ENCODE results near the gene ATP2A3.

Gene ATP2A3

DNA sequence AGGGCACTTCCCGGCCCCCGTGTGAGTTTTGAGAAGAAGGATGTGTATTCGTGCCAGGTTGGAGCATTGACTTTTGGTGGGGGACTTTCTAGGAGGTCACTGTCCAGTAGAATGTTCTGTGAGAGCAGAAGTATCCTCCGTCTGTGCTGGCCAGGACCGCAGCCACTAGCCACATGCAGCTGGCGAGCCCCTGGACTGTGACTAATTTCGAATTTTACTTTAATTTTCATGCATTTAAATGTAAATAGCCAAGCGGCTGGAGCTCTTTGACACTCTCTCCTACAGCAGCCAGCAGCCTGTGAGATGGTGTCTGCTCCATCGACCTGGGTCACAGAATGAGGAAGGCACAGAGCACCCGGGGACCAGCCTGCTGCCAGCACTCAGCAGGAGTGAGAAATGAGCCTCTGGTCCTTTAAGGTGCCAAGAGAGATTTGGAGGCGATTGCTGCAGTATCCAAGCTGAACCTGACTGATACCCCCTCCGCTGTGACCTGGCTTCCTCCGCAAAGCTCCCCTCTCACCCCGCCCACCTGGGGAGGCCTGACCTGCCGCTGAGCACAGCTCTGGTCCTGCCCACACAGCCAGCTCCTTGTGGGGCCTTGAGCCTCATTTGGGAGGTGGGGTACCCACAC is 7.8 kb downstream of the ATP2A3 start:
- no peaks in the 10 kb centered on the region for H3K9me3 ChIP-seq (ENCODE audit: control insufficient read depth, low read length)
- H3K4me3 ChIP-seq (ENCODE audit: insufficient read depth, low read depth, low read length, poor library complexity, severe bottlenecking): no peak overlapping the region
- H3K36me3 ChIP-seq (ENCODE audit: control insufficient read depth, insufficient read depth, low read length): peaks cover 52% of the 10 kb centered on the region
- H3K27me3 ChIP-seq (replicated peaks; ENCODE audit: control insufficient read depth, insufficient read depth, low read length, poor library complexity, severe bottlenecking): no peaks in the 10 kb centered on the region
- no peak overlapping the region for H3K27ac ChIP-seq (ENCODE audit: insufficient read depth, low read length, poor library complexity, severe bottlenecking)
- DNase-seq: no peak
- H3K4me1 ChIP-seq (ENCODE audit: control insufficient read depth, insufficient read depth, low read length, poor library complexity, severe bottlenecking): peaks cover 23% of the 10 kb centered on the region

DNA sequence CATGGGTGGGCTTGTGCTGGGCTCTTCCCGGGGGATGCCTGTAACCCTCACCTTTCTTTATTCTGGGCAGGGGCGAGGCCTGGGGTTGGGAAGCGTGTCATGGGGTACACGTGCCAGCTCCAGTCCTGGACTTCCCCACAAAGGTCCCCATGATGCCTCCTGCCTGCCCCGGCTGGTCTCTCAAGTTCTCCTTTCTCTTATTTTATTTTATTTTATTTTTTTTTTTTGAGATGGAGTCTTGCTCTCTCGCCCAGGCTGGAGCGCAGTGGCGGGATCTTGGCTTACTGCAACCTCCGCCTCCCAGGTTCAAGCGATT is 8.6 kb downstream of the ATP2A3 start:
- Histone ChIP-seq H3K36me3 (ENCODE audit: control insufficient read depth, insufficient read depth, low read length) (peaks cover 55% of the 10 kb centered on the region), H3K4me1 (ENCODE audit: control insufficient read depth, insufficient read depth, low read length, poor library complexity, severe bottlenecking) (peaks cover 15% of the 10 kb centered on the region), H3K27me3 (replicated peaks; ENCODE audit: control insufficient read depth, insufficient read depth, low read length, poor library complexity, severe bottlenecking) (no peaks in the 10 kb centered on the region), H3K27ac (ENCODE audit: insufficient read depth, low read length, poor library complexity, severe bottlenecking) (no peak overlapping the region), H3K4me3 (ENCODE audit: insufficient read depth, low read depth, low read length, poor library complexity, severe bottlenecking) (no peak overlapping the region), H3K9me3 (ENCODE audit: control insufficient read depth, low read length) (no peaks in the 10 kb centered on the region)
- DNase-seq: no peak

DNA sequence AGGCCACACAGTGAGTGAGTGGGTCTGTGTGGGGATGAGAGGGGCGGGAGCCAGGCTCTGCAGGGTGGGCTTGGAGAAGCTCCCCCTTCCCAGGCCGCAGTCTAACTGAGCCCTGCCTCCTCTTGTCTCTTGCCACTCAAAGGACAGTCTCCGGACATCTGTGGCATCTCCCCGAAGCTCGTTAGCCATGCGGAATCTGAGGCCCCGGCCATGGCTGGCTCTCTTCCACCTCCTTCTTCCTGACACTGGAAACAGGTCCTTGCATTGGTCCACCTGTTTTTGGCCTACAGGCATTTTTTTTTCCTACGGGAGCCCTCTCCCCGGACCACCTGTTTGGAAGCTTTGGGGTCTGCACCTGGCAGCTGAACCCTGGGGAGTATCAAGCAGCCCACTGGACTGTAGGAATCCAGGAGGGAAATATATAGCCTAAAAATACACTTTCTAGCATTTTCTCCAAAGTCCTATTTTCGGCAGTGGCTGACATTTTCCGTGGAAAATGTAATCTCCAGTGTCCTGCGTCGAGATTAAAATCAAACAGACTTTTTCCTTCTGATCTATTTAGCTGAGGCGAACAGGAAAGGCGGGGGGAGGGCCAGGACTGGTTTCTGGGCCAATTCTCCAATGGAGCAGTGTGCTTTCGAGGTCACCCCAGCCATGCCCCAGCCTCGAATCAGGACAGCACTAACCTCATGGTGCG is 9.1 kb downstream of the ATP2A3 start:
- peaks cover 59% of the 10 kb centered on the region for H3K36me3 ChIP-seq (ENCODE audit: control insufficient read depth, insufficient read depth, low read length)
- H3K4me3 ChIP-seq (ENCODE audit: insufficient read depth, low read depth, low read length, poor library complexity, severe bottlenecking): no peak overlapping the region

DNA sequence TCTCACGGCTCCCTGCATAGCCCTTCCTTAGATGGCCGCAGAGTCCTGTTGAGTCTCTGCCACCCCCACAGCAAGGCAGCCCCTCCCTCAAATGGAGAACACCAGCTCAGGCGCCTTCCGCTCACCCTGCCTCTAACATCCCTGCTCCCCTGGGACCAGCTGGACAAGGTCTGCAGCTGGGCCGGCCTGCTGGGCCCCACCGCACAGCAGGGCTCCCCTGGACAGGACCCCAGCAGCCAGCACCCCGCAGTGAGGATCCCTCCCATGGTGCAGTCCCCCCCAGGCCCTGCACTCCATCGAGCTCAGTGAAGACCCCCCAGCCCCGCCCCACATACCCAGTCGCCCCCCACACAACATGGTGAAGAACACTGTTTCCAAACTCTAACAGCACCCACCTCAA is 10.2 kb downstream of the ATP2A3 start:
- Histone ChIP-seq H3K9me3 (ENCODE audit: control insufficient read depth, low read length) (no peaks in the 10 kb centered on the region), H3K4me1 (ENCODE audit: control insufficient read depth, insufficient read depth, low read length, poor library complexity, severe bottlenecking) (peaks cover 2% of the 10 kb centered on the region), H3K27me3 (replicated peaks; ENCODE audit: control insufficient read depth, insufficient read depth, low read length, poor library complexity, severe bottlenecking) (no peaks in the 10 kb centered on the region), H3K27ac (ENCODE audit: insufficient read depth, low read length, poor library complexity, severe bottlenecking) (no peak overlapping the region), H3K36me3 (ENCODE audit: control insufficient read depth, insufficient read depth, low read length) (peaks cover 63% of the 10 kb centered on the region), H3K4me3 (ENCODE audit: insufficient read depth, low read depth, low read length, poor library complexity, severe bottlenecking) (no peak overlapping the region)
- DNase-seq: no peak

More for the DNA sequence above, 9.1 kb downstream of the ATP2A3 start:
- Histone ChIP-seq H3K4me1 (ENCODE audit: control insufficient read depth, insufficient read depth, low read length, poor library complexity, severe bottlenecking) (peaks cover 11% of the 10 kb centered on the region), H3K27me3 (replicated peaks; ENCODE audit: control insufficient read depth, insufficient read depth, low read length, poor library complexity, severe bottlenecking) (no peaks in the 10 kb centered on the region), H3K9me3 (ENCODE audit: control insufficient read depth, low read length) (no peaks in the 10 kb centered on the region), H3K27ac (ENCODE audit: insufficient read depth, low read length, poor library complexity, severe bottlenecking) (no peak overlapping the region)
- DNase-seq: no peak

DNA sequence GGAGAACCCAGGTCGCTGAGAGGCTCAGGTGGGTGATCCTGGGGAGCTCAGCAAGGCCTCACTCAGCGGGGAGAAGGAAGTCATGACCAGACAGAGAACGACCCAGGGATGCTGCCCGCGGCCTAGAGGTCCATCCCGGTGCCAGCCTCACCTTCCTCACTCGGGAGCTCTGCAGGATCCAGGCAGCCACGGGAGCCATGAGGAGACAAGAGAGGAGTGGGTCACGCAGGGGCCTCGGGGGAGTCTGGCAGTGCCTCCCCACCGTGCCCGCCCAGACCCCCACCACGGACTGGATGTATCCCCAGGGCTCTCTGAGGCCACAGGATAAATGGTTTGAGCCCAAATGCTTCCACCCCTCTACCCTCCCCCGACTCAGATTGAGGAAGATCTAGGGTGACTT is 10.7 kb downstream of the ATP2A3 start:
- Histone ChIP-seq H3K9me3 (ENCODE audit: control insufficient read depth, low read length) (no peaks in the 10 kb centered on the region), H3K36me3 (ENCODE audit: control insufficient read depth, insufficient read depth, low read length) (peaks cover 66% of the 10 kb centered on the region), H3K27ac (ENCODE audit: insufficient read depth, low read length, poor library complexity, severe bottlenecking) (no peak overlapping the region), H3K4me3 (ENCODE audit: insufficient read depth, low read depth, low read length, poor library complexity, severe bottlenecking) (no peak overlapping the region), H3K27me3 (replicated peaks; ENCODE audit: control insufficient read depth, insufficient read depth, low read length, poor library complexity, severe bottlenecking) (no peaks in the 10 kb centered on the region), H3K4me1 (ENCODE audit: control insufficient read depth, insufficient read depth, low read length, poor library complexity, severe bottlenecking) (no peaks in the 10 kb centered on the region)
- no peak for DNase-seq

DNA sequence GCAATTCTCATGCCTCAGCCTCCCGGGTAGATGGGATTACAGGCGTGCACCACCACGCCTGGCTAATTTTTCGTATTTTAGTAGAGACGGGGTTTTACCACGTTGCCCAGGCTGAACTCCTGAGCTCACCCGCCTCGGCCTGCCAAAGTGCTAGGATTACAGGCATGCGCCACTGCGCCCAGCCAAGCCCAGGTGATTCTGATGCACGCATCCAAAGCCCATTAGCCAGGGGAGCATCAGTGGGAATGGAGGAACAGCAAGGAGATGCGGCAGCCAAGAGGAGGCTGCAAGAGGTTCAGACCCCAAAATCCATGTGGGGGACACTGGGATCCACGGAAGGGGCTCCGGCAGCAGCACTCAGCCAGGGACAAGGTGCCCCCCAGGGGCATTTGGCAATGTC is 12.1 kb downstream of the ATP2A3 start:
- Histone ChIP-seq H3K27ac (ENCODE audit: insufficient read depth, low read length, poor library complexity, severe bottlenecking) (no peak overlapping the region), H3K36me3 (ENCODE audit: control insufficient read depth, insufficient read depth, low read length) (peaks cover 70% of the 10 kb centered on the region), H3K4me3 (ENCODE audit: insufficient read depth, low read depth, low read length, poor library complexity, severe bottlenecking) (no peak overlapping the region), H3K4me1 (ENCODE audit: control insufficient read depth, insufficient read depth, low read length, poor library complexity, severe bottlenecking) (no peaks in the 10 kb centered on the region), H3K9me3 (ENCODE audit: control insufficient read depth, low read length) (no peaks in the 10 kb centered on the region), H3K27me3 (replicated peaks; ENCODE audit: control insufficient read depth, insufficient read depth, low read length, poor library complexity, severe bottlenecking) (no peaks in the 10 kb centered on the region)
- DNase-seq: no peak

DNA sequence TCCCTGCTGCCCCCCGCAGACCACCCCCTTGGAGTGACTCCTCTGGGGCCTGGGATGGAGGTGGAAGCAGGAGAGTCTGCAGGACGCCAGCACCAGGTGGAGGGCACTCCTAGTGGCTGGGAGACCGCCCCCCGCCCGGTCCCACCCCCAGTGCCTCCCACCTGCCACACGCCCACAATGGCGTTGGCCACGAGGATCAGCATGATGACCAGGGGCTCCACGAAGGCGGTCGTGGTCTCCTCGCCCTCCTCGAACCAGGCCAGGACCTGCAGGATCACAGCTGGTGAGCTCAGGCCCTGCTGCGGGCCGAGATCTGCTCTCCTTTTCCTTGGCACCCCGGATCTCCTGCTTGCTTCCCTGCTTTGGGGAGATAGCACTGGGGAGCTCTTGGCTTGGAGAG is 12.8 kb downstream of the ATP2A3 start:
- no peak for DNase-seq
- H3K4me1 ChIP-seq (ENCODE audit: control insufficient read depth, insufficient read depth, low read length, poor library complexity, severe bottlenecking): no peaks in the 10 kb centered on the region
- no peak overlapping the region for H3K27ac ChIP-seq (ENCODE audit: insufficient read depth, low read length, poor library complexity, severe bottlenecking)
- no peaks in the 10 kb centered on the region for H3K9me3 ChIP-seq (ENCODE audit: control insufficient read depth, low read length)
- H3K27me3 ChIP-seq (replicated peaks; ENCODE audit: control insufficient read depth, insufficient read depth, low read length, poor library complexity, severe bottlenecking): no peaks in the 10 kb centered on the region
- H3K36me3 ChIP-seq (ENCODE audit: control insufficient read depth, insufficient read depth, low read length): peaks cover 71% of the 10 kb centered on the region
- H3K4me3 ChIP-seq (ENCODE audit: insufficient read depth, low read depth, low read length, poor library complexity, severe bottlenecking): no peak overlapping the region

DNA sequence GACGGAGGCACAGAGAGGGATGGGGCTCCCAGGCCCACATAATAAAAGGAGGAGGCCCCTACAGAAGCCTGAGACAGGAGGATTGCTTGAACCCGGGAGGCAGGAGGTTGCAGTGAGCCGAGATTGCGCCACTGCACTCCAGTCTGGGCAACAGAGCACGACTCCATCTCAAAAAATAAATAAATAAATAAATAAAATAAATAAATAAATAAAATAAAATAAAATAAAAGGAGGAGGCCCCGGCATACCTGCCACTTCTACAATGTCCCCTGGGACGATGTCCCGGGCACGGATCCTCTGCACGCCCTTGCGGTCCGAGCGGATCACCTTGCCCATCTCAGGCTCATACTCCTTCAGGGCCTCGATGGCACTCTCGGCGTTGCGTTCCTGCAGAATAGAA is 13.2 kb downstream of the ATP2A3 start:
- Histone ChIP-seq H3K4me1 (ENCODE audit: control insufficient read depth, insufficient read depth, low read length, poor library complexity, severe bottlenecking) (no peaks in the 10 kb centered on the region), H3K9me3 (ENCODE audit: control insufficient read depth, low read length) (no peaks in the 10 kb centered on the region), H3K36me3 (ENCODE audit: control insufficient read depth, insufficient read depth, low read length) (peaks cover 69% of the 10 kb centered on the region), H3K4me3 (ENCODE audit: insufficient read depth, low read depth, low read length, poor library complexity, severe bottlenecking) (no peak overlapping the region), H3K27ac (ENCODE audit: insufficient read depth, low read length, poor library complexity, severe bottlenecking) (no peak overlapping the region), H3K27me3 (replicated peaks; ENCODE audit: control insufficient read depth, insufficient read depth, low read length, poor library complexity, severe bottlenecking) (no peaks in the 10 kb centered on the region)
- DNase-seq: no peak

DNA sequence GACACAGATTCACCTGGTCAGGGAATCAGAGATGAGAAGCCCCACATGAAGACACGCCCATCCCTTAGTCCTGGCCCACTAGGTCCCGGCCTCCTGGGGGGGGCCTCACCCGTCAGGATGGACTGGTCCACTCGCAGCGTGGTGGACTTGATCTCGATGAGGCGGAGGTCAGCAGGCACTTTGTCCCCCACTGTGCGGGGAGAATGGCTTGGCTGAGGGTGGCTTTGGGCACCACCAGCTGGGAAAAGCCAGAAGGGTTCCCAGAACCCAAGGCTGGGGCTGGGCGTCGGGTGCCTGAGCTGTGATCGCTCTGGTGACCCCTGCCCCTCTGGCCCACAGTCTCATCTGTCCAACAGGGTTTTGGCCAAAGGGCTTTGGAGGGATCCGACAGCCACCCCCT is 13.7 kb downstream of the ATP2A3 start:
- DNase-seq: no peak
- no peak overlapping the region for H3K4me3 ChIP-seq (ENCODE audit: insufficient read depth, low read depth, low read length, poor library complexity, severe bottlenecking)
- H3K27me3 ChIP-seq (replicated peaks; ENCODE audit: control insufficient read depth, insufficient read depth, low read length, poor library complexity, severe bottlenecking): no peaks in the 10 kb centered on the region
- H3K4me1 ChIP-seq (ENCODE audit: control insufficient read depth, insufficient read depth, low read length, poor library complexity, severe bottlenecking): no peaks in the 10 kb centered on the region
- peaks cover 73% of the 10 kb centered on the region for H3K36me3 ChIP-seq (ENCODE audit: control insufficient read depth, insufficient read depth, low read length)
- H3K9me3 ChIP-seq (ENCODE audit: control insufficient read depth, low read length): no peaks in the 10 kb centered on the region
- H3K27ac ChIP-seq (ENCODE audit: insufficient read depth, low read length, poor library complexity, severe bottlenecking): no peak overlapping the region

DNA sequence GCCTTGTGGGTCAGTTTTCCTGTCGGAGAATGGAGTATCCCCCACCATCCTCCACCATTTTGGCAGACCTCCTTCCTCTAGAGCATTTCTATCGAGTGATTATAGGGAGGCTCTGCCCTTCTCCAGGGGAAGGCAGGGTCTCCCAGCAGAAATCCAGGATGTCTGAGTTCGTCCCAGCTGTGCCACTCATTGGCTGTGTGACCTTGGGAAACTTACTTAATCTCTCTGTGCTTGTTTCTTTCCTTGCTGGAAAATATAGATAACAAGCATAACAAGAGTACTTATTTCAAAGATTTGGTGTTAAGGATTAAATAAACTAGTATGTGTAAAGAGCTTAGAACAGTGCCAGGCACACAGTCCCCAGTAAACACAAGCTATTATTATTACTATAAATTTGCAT is 14.8 kb downstream of the ATP2A3 start:
- DNase-seq: no peak
- no peaks in the 10 kb centered on the region for H3K4me1 ChIP-seq (ENCODE audit: control insufficient read depth, insufficient read depth, low read length, poor library complexity, severe bottlenecking)
- H3K9me3 ChIP-seq (ENCODE audit: control insufficient read depth, low read length): no peaks in the 10 kb centered on the region
- H3K4me3 ChIP-seq (ENCODE audit: insufficient read depth, low read depth, low read length, poor library complexity, severe bottlenecking): no peak overlapping the region
- no peak overlapping the region for H3K27ac ChIP-seq (ENCODE audit: insufficient read depth, low read length, poor library complexity, severe bottlenecking)
- H3K36me3 ChIP-seq (ENCODE audit: control insufficient read depth, insufficient read depth, low read length): peaks cover 74% of the 10 kb centered on the region
- no peaks in the 10 kb centered on the region for H3K27me3 ChIP-seq (replicated peaks; ENCODE audit: control insufficient read depth, insufficient read depth, low read length, poor library complexity, severe bottlenecking)

All from effector memory CD4-positive, alpha-beta T cell (primary cell).